HepG2 (cell line): ENCODE results near the gene FOXK2. TPM values are rescaled to one million over a fixed set of nuclear protein-coding genes. Genes with fewer than 3 reads are reported as not detected.

ENCODE experiments used
- MXI1 ChIP-seq: IDR thresholded peaks from 3 replicates; pipeline ENCODE4 v1.6.1; 2012; ENCODE audit warnings: low read depth, low read length, inconsistent platforms, borderline replicate concordance
- NFYC ChIP-seq: IDR thresholded peaks from 2 replicates; pipeline ENCODE4 v1.6.1; 2016; ENCODE audit warnings: missing genetic modification reagents, missing compliant biosample characterization
- PITX1 ChIP-seq: sonication (generic); formaldehyde crosslinking; IDR thresholded peaks from 2 replicates; pipeline ENCODE4 v1.5.1; 2020; ENCODE audit warnings: mild to moderate bottlenecking, missing genetic modification reagents
- SP1 ChIP-seq, 2 experiments: fragments of 450-650 bp in 1 of 2; sonication (generic) in 1 of 2; formaldehyde crosslinking in 1 of 2; IDR thresholded peaks; 2 replicates each; pipeline versions ENCODE4 v1.4.0 to v1.6.1; 2016 to 2020; ENCODE audit warnings: missing genetic modification reagents in 1 of 2
- ZNF256 ChIP-seq: sonication (generic); formaldehyde crosslinking; conservative IDR thresholded peaks from 2 replicates; pipeline ENCODE4 v1.4.0; 2020; ENCODE audit warnings: missing genetic modification reagents
- polyA plus RNA-seq, 8 experiments: library from polyadenylated mRNA; depleted of rRNA in 3 of 8; stranded (reverse) in 7 of 8; unstranded in 1 of 8; fragments of >200 nt; fragmentation: Illumina TruSeq in 4 of 8; extraction: Trizol in 4 of 8; gene quantifications; 2 replicates each; pipeline versions ENCODE4 v1.2.1 to v1.2.3, GENCODE V29; 2011 to 2016; ENCODE audit warnings: low read depth in 4 of 8, missing spikeins in 1 of 8, mixed read lengths in 1 of 8; ENCODE audit not compliant: insufficient read depth in 1 of 8
- total RNA-seq, 5 experiments: library from RNA; depleted of rRNA; stranded (reverse); fragments of >200 nt; fragmentation: Illumina TruSeq; extraction: Trizol; gene quantifications; 2 replicates each; pipeline ENCODE4 v1.2.3, GENCODE V29; 2016; ENCODE audit warnings: low read depth in 1 of 5
- TF ChIP-seq, protein P1 (sequence below): sonication (generic); formaldehyde crosslinking; IDR thresholded peaks from 2 replicates; pipeline ENCODE4 v1.4.0; 2020; ENCODE audit warnings: missing genetic modification reagents
- TF ChIP-seq, protein P2 (sequence below): sonication (generic); formaldehyde crosslinking; IDR thresholded peaks from 2 replicates; pipeline ENCODE4 v1.5.0; 2020; ENCODE audit warnings: missing genetic modification reagents
- TF ChIP-seq, protein P3 (sequence below), 2 experiments: fragments of 450-650 bp in 1 of 2; sonication (generic) in 1 of 2; formaldehyde crosslinking in 1 of 2; IDR thresholded peaks; 2 replicates each; pipeline versions ENCODE4 v1.6.1 to v1.8.0; 2016 to 2022; ENCODE audit warnings: antibody characterized with exemption in 1 of 2, mild to moderate bottlenecking in 1 of 2, missing genetic modification reagents in 1 of 2
- TF ChIP-seq, protein P4 (sequence below): sonication (generic); formaldehyde crosslinking; conservative IDR thresholded peaks from 2 replicates; pipeline ENCODE4 v1.4.0; 2020; ENCODE audit warnings: missing genetic modification reagents
- TF ChIP-seq, protein P5 (sequence below): sonication (generic); formaldehyde crosslinking; IDR thresholded peaks from 2 replicates; pipeline ENCODE4 v1.5.0; 2020; ENCODE audit warnings: missing genetic modification reagents

The FOXK2 gene
- total and polyA plus RNA-seq, 2 of the 13 experiments (the other 11 are each of a cell fraction or from before 2014, with no cell fraction given): 67.1 to 67.2 TPM

DNA sequence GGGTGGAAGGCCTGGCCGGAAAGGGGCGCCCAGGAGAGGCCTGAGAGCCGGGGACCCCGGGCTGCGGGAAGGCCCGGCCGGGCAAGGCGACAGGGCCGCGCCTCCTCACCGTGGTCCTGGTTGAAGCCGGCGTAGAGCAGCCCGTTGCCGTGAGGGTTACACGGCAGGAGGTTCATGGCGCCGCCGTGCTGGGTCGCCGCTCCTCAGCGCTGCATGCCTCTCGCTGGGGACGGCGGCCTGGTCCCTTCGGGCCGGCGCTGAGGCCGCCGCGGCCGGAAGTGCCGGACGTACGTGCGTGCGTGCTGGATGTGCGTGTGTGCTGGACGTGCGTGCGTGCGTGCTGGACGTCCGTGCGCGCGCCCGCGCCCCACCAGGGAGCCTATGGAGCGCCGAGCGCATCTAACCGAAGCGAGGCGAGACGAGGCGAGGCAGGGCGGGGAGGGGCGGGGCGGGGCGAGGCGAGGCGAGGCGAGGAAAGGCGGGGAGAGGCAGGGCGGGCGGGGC lies 128.7 kb downstream of the FOXK2 start, which contains the start of gene WDR45B (continued):
- TF ChIP-seq, protein P1, sequence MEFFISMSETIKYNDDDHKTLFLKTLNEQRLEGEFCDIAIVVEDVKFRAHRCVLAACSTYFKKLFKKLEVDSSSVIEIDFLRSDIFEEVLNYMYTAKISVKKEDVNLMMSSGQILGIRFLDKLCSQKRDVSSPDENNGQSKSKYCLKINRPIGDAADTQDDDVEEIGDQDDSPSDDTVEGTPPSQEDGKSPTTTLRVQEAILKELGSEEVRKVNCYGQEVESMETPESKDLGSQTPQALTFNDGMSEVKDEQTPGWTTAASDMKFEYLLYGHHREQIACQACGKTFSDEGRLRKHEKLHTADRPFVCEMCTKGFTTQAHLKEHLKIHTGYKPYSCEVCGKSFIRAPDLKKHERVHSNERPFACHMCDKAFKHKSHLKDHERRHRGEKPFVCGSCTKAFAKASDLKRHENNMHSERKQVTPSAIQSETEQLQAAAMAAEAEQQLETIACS (CRISPR knock-in tag): peak; percentile 98
- TF ChIP-seq MXI1: peak; percentile 95; the same call in 2 of the 3 replicates
- peak; percentile 25; the same call in 1 of the 2 replicates for TF ChIP-seq PITX1 (CRISPR knock-in tag)
- peak; percentile 54; the same call in 1 of the 2 replicates for TF ChIP-seq NFYC
- TF ChIP-seq, protein P2, sequence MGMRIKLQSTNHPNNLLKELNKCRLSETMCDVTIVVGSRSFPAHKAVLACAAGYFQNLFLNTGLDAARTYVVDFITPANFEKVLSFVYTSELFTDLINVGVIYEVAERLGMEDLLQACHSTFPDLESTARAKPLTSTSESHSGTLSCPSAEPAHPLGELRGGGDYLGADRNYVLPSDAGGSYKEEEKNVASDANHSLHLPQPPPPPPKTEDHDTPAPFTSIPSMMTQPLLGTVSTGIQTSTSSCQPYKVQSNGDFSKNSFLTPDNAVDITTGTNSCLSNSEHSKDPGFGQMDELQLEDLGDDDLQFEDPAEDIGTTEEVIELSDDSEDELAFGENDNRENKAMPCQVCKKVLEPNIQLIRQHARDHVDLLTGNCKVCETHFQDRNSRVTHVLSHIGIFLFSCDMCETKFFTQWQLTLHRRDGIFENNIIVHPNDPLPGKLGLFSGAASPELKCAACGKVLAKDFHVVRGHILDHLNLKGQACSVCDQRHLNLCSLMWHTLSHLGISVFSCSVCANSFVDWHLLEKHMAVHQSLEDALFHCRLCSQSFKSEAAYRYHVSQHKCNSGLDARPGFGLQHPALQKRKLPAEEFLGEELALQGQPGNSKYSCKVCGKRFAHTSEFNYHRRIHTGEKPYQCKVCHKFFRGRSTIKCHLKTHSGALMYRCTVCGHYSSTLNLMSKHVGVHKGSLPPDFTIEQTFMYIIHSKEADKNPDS: peak; percentile 87; the same call in 1 of the 2 replicates
- TF ChIP-seq ZNF256 (CRISPR knock-in tag): peak; percentile 41; the same call in 1 of the 2 replicates
- TF ChIP-seq, protein P3, sequence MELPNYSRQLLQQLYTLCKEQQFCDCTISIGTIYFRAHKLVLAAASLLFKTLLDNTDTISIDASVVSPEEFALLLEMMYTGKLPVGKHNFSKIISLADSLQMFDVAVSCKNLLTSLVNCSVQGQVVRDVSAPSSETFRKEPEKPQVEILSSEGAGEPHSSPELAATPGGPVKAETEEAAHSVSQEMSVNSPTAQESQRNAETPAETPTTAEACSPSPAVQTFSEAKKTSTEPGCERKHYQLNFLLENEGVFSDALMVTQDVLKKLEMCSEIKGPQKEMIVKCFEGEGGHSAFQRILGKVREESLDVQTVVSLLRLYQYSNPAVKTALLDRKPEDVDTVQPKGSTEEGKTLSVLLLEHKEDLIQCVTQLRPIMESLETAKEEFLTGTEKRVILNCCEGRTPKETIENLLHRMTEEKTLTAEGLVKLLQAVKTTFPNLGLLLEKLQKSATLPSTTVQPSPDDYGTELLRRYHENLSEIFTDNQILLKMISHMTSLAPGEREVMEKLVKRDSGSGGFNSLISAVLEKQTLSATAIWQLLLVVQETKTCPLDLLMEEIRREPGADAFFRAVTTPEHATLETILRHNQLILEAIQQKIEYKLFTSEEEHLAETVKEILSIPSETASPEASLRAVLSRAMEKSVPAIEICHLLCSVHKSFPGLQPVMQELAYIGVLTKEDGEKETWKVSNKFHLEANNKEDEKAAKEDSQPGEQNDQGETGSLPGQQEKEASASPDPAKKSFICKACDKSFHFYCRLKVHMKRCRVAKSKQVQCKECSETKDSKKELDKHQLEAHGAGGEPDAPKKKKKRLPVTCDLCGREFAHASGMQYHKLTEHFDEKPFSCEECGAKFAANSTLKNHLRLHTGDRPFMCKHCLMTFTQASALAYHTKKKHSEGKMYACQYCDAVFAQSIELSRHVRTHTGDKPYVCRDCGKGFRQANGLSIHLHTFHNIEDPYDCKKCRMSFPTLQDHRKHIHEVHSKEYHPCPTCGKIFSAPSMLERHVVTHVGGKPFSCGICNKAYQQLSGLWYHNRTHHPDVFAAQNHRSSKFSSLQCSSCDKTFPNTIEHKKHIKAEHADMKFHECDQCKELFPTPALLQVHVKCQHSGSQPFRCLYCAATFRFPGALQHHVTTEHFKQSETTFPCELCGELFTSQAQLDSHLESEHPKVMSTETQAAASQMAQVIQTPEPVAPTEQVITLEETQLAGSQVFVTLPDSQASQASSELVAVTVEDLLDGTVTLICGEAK (IDR thresholded peaks at IDR 0.05): no peak
- TF ChIP-seq, protein P3 (CRISPR knock-in tag; IDR thresholded peaks at IDR 0.05): peak; percentile 95
- TF ChIP-seq, protein P4, sequence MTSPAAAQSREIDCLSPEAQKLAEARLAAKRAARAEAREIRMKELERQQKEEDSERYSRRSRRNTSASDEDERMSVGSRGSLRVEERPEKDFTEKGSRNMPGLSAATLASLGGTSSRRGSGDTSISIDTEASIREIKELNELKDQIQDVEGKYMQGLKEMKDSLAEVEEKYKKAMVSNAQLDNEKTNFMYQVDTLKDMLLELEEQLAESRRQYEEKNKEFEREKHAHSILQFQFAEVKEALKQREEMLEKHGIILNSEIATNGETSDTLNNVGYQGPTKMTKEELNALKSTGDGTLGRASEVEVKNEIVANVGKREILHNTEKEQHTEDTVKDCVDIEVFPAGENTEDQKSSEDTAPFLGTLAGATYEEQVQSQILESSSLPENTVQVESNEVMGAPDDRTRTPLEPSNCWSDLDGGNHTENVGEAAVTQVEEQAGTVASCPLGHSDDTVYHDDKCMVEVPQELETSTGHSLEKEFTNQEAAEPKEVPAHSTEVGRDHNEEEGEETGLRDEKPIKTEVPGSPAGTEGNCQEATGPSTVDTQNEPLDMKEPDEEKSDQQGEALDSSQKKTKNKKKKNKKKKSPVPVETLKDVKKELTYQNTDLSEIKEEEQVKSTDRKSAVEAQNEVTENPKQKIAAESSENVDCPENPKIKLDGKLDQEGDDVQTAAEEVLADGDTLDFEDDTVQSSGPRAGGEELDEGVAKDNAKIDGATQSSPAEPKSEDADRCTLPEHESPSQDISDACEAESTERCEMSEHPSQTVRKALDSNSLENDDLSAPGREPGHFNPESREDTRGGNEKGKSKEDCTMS: no peak
- TF ChIP-seq, protein P5, sequence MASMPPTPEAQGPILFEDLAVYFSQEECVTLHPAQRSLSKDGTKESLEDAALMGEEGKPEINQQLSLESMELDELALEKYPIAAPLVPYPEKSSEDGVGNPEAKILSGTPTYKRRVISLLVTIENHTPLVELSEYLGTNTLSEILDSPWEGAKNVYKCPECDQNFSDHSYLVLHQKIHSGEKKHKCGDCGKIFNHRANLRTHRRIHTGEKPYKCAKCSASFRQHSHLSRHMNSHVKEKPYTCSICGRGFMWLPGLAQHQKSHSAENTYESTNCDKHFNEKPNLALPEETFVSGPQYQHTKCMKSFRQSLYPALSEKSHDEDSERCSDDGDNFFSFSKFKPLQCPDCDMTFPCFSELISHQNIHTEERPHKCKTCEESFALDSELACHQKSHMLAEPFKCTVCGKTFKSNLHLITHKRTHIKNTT (CRISPR knock-in tag): no peak
- no peak for TF ChIP-seq SP1 (IDR thresholded peaks at IDR 0.05)
- TF ChIP-seq SP1 (CRISPR knock-in tag; IDR thresholded peaks at IDR 0.05): peak; percentile 91
